Measurements from ENCODE around the gene KCNS3.

GRCh38 chr2:17912266-17912691, 33.8 kb downstream of the KCNS3 start:
- TF ChIP-seq, protein P1, sequence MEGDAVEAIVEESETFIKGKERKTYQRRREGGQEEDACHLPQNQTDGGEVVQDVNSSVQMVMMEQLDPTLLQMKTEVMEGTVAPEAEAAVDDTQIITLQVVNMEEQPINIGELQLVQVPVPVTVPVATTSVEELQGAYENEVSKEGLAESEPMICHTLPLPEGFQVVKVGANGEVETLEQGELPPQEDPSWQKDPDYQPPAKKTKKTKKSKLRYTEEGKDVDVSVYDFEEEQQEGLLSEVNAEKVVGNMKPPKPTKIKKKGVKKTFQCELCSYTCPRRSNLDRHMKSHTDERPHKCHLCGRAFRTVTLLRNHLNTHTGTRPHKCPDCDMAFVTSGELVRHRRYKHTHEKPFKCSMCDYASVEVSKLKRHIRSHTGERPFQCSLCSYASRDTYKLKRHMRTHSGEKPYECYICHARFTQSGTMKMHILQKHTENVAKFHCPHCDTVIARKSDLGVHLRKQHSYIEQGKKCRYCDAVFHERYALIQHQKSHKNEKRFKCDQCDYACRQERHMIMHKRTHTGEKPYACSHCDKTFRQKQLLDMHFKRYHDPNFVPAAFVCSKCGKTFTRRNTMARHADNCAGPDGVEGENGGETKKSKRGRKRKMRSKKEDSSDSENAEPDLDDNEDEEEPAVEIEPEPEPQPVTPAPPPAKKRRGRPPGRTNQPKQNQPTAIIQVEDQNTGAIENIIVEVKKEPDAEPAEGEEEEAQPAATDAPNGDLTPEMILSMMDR (CRISPR knock-in tag; IDR thresholded peaks at IDR 0.05) = no peak
- TF ChIP-seq GATAD2A (CRISPR knock-in tag; IDR thresholded peaks at IDR 0.05) = no peak
- no peak for TF ChIP-seq SMARCE1 (IDR thresholded peaks at IDR 0.05; ENCODE audit: borderline replicate concordance)
- no peak for TF ChIP-seq ETV6 (CRISPR knock-in tag; conservative IDR thresholded peaks at IDR 0.05)
- no peak for TF ChIP-seq EP300 (IDR thresholded peaks at IDR 0.05; ENCODE audit: low read depth in 2 of 2, low read length in 2 of 2)
- TF ChIP-seq EP300 (CRISPR knock-in tag; IDR thresholded peaks at IDR 0.05; ENCODE audit: borderline replicate concordance) = no peak
- no peak for TF ChIP-seq CHD4 (IDR thresholded peaks at IDR 0.05; ENCODE audit: borderline replicate concordance, low read length)
- no peak for TF ChIP-seq NR2C2 (CRISPR knock-in tag; IDR thresholded peaks at IDR 0.05; ENCODE audit: borderline replicate concordance)
- no peak for TF ChIP-seq BCLAF1 (IDR thresholded peaks at IDR 0.05)
- TF ChIP-seq SSRP1 (CRISPR knock-in tag; IDR thresholded peaks at IDR 0.05) = no peak
